HT-29 (cell line): ENCODE results near the gene SLC43A3. TPM values are rescaled to one million over a fixed set of nuclear protein-coding genes. Genes with fewer than 3 reads are reported as not detected.
"Not testable (repeated sequence)": the region's sequence is repeated elsewhere in the genome, so short reads cannot be mapped to it uniquely, and the experiment has no call there.

Experiments used
- DNase-seq: peaks from one replicate; pipeline ENCODE4 v3.0.0-alpha.2; 2015; ENCODE audit warnings: low spot score
- total RNA-seq: library from RNA; depleted of rRNA; stranded (reverse); fragments of >200 nt; shearing (Covaris generic); gene quantifications from 2 replicates; pipeline ENCODE4 v1.2.3, GENCODE V29; 2014

The SLC43A3 gene
- total RNA-seq, 1 experiment from 2014 or later = not detected

DNA sequence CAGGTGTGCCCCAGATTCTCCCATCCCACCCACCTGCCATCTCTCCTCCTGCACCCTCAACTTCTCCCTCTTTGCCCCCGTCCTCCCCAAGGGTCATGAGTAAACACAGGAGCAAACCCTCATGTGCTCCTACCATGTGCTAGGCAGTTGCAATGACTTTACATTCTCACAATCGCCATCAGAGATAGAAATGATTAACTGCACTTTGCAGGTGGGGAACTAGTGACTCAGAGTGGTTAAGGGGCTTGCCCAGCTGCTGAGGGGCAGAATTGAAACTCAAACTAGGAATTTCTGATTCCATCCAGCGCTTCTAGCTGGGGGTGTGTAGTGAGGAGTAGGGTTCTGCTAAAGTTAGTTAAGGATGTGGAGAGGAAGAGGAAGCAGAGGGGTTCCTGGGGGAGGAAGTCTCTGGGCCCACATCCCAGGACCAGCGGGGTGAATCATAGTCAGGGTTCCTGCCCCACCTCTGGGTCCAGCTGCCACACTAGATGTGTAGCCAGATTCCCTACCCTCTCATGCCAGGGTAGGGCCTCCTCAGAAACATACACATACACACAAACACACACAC, 20.5 kb downstream of the SLC43A3 start:
- no peak for DNase-seq

DNA sequence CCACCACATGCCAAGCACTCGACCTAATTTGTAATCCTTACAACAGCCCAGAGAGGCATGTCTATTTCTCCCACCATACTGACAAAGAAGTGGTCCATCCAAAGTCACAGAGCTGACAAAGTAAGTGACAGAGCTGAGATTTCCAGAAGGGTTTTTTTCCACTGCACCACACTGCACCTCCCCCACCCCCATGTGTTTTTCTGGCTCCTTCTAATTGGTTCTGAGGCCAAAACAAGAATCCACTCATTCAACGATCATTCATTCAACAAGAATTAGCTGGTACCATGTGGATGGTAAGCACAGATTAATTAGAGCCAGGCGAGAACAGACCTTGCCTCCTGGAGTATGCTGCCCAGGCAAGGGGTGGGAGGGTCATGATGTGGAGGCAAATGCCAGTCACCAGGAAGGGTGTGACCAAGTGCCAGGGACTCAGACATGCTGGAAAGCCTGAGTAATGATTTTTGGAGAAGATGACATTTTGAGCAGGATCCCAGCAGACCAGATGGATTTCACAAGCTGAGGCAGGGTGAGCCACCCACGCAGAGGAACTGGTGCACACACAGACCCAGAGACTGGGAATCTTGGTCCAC, 21.6 kb downstream of the SLC43A3 start:
- no peak for DNase-seq

DNA sequence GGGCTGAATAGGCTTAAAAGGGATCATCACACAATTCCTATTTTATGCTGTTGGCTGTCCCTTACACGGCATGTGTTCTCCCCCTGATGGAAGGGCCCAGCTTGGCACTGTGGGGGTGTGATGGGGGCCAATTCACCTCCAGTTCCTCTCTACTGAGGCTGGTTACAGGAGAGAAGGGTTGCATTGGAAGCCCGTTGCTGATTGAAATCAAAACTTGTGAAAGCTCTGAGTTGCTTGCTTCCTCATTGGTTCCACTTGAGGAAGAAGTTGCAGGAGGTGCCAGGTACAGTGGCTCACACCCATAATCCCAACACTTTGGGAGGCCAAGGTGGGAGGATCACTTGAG, 23.1 kb downstream of the SLC43A3 start:
- DNase-seq = no peak

DNA sequence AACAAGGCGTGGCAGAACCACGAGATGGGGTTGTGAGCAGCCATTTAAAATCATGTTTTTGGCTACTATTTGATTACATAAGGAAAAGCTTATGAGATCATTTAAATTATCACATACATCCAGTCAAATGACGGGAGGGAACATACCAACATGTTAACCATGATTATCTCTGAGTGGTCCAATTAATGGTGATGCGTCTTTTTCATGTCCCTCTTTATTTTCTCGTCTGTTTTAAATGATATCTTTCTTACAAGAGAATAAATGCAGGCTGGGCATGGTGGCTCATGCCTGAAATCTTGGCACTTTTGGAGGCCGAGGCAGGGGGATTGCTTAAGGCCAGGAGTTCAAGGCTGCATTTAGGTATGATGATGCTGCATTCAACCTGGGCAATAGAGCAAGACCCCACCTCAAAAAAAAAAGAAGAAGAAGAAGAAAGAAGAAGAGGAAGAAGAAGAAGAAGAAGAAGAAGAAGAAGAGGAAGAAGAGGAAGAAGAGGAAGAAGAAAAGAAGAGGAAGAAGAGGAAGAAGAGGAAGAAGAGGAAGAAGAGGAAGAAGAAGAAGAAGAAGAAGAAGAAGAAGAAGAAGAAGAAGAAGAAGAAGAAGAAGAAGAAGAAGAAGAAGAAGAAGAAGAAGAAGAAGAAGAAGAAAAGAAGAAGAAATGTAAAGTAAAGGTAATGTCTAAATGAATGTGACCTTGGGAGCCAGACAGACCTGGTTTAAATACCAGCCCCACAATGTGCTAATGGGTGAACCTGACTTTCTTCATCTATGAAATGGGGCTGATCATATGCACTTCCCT, 23.7 kb downstream of the SLC43A3 start:
- not testable (repeated sequence) for DNase-seq

DNA sequence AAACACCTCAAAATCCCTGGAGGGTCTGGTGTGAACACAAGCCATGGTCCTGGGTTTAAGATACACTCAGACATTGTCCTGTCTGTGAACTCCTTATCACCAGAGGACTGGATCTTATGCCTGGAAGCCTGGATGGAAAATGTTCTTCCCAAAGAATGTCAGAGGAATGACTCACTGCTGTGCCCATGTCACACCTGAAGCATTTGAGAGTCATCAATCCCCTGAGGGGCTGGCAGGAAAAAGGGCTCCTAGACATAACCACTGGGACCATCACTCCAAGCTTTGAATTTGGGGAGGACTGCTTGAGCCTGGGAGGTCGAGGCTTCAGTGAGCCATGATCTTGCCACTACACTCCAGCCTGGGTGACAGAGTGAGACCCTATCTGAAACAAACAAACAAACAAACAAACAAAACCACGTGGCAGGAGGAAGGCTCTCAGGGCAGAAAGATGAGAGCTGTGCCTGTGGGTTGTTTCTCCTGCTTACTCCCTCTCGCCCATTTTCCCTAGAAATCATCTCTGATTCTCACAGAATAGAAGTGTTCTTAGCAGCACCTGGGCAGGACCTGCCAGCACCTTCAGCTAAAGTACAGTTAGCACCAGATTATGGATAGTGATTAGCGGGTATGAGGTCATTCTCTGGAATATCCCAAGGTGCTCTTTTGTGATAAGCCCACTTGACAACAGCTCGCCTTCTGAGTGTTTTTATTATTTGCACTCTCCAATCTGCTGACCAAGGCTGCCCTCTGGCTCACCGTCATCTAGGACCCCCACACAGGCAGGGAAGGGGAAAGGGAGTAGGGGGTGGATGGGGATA, 24.5 kb downstream of the SLC43A3 start:
- no peak for DNase-seq

DNA sequence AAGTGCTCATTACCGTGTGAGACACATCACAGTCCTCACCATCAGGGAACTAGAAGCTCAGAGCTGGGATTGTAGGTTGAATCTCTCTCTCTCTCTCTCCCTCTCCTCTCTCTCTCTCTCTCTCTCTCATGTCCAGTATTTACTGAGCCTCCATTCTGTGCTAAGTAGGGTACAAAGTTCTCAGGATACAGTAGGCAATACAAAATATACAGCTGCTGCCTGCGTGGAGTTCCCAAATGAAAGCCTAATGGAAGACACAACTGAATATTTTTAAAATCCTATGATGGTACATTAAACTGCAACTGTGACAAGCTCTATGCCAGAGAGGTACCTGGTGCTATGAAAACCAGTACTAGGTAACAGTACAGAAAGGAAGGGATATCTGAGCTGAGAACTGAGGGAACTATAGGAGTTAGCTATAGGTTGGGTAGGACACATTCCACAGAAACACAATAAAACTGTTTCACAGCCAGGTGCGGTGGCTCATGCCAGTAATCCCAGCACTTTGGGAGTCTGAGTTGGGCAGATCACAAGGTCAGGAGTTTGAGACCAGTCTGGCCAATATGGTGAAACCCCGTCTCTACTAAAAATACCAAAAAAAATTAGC, 26.8 kb downstream of the SLC43A3 start:
- no peak for DNase-seq

DNA sequence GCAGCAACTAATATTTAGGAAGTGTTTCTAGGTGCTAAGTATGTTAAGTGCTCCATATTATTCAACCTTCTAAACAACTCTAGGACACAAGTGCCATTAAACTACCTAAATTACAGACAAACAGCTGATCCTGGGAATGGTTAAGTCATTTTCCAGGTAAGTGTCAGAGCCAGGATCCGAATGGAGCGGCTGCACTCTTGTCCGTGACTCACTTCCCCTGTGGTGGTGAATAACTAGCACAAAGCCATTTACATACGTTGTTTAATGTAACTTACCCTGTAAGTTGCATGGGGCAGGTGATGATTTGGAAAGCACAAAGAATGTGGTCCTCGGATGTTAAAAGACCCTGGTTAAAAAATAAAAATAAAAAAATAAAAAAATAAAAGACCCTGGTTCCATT, 27.7 kb downstream of the SLC43A3 start:
- DNase-seq = no peak

DNA sequence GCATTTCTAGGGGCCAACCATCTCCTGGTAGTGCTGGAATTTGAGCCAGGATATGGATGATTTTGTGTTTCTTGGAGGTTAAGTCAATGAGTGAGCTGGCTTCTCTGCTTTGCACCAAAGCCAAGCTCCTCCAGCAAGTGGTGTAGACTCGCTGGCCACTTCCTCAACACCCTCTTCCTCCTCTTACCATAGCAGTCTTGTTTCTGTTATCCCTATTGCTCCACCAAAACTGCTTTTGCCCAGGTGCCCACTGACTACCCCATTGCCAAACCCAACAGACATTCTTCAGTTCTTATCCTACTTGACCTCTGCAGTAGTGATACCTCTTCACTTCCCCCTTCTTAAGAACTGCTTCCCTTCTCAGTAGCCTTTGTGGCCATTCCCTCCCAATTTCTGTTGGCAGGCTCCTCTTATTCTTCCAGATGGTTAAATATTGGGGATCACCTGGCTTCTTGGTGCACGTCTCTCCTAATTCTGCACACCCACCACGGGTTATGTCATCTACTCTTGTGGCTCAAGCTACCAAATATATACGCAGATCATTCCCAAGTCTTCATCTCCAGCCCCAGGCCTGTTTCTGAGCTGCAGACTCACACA, 29.4 kb downstream of the SLC43A3 start:
- no peak for DNase-seq

DNA sequence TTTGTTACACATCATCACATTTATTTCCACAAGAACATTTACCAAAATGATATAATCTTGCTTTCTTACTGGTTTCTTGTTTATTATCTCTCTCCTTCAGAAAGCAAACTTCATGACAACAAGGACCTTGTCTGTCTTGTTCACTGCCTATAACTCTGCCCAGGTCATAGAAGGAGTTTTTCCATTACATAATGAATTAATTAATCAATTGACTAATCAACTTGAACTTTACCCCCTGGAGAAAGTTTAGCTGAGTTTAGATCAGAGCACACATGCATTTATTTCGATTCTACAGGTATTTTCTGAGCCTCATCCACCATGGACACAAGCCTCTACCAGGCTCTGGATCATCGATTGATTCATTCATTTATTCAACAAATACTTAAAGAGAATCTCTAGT, 30.2 kb downstream of the SLC43A3 start:
- DNase-seq = no peak

DNA sequence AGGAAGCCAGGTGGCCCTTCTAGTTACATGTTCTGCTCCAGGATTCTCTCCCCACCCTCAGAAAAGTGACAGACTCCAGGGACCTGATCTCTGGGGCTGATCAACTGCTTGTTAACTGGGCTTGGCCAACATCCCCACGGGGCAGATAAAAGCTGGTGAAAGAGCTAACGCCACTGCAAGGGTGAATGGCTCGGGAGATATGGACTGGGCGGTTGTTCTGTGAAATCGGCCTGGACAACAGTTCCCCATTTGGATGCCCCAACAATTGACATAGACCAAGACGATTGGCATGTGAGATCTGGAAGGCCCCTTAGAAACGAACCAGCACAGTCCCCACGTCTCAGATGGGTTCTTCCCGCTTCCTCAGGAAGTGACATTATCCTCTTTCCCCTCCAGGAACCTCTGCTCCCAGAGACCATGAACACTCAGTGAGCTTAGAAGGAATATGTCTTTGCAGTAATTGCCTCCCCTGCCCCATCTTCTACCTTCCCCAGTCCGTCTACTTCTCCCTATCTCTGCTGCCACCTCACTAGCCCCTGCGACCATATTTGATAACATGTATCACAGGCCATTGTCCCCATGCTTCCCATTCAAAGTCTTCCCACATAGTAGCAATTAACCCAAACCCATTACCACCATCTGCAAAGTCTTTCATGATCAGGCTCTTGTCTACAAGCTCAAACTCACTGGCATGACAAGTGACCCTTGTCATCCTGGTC, 30.9 kb downstream of the SLC43A3 start:
- no peak for DNase-seq

DNA sequence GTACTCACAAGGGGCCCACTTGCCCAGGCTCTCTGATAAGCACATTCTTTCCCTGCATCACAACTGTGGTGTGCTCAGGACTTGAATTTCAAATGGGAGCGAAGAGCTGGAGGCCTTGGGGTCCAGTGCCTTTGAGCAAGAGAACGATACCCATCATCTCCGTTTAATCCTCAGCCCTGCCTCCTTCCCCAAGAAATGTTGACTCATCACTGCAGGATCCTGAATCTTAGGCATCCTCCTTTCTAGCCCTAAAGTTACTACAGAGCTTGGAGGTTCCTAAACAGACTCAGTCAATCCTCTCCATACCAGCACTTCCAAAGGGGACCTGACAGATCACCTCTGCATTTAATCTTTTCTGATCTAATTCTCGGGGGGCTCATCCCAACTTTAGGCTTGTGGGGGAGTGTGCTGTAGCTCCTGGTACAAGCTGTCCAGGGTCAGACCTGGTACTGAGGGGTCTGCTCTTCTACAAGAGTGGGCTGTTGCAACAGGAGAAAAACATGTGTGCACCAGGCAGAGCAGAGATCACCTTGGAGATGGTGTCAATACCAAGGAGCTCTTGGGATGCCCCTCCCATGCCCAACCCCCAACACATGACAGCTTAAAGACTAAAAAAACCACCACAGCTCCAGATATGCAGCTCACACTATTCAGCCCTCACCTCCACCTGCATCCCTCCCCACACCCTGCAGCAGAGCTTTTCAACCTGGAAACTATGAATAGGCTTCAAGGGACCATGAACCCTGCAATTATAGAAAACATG, 32.5 kb downstream of the SLC43A3 start:
- DNase-seq = no peak

DNA sequence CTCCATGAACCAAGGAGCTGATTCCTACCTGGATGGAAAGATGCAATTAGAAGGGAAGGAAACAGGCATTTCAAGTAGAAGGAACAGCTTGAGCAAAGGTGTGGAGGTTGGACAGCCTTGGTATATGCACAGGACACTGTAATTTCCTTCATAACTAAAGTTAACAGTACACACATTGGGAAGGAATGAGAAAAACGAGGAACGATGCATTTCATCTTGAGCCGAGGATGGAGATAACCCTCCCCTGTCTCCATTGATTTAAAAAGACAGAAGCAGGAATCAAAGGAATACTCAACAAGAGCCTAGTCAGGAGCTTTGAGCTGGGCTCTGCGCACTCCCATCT, 34.2 kb downstream of the SLC43A3 start:
- no peak for DNase-seq

DNA sequence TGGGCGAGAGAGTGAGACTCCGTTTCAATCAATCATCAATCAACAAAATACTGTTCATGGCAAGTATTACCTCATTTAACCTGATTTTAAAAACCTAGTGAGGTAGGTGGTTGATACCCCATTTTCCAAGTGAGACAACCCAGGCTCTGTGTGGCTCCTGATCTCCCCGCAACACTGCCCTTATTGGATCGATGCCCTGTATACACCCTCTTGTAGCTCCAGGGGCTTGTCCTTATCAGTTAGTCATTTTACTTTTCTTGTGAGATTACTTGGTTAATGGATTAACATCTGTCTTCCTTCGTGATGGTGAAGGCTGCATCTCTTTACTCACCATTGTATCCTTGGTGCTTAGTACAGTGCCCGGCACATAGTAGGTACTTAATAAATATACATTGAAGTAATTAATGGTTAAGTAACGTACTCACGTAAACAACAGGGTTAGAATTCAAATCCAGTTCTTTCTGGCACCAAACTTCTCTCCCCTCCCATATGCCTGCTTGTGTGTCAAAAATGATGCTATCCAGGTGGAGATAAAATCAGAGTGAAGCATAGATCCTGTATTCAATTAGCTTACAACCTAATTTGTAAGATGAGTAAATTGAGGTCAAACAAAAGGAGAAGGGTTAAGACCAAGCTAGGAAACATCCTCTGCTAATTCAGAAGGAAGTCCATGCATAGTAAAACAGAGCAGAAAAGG, 34.7 kb downstream of the SLC43A3 start:
- DNase-seq = no peak

DNA sequence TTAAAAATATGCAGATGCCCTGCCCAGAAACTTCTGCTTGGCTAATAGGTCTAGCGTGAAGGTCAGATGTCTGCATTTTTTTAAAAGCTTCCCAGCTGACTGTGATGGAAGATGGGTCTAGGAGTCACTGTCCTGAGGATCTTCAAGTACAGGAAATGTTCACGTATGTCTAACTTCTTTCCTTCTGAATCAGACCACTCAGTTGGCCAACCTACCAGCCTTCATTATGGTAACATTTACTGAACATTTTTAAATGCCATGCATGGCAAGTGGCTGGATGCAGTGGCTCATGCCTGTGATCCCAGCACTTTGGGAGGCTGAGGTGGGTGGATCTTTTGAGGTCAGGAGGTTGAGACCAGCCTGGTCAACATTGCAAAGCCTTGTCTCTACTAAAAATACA, 35.4 kb downstream of the SLC43A3 start:
- no peak for DNase-seq

DNA sequence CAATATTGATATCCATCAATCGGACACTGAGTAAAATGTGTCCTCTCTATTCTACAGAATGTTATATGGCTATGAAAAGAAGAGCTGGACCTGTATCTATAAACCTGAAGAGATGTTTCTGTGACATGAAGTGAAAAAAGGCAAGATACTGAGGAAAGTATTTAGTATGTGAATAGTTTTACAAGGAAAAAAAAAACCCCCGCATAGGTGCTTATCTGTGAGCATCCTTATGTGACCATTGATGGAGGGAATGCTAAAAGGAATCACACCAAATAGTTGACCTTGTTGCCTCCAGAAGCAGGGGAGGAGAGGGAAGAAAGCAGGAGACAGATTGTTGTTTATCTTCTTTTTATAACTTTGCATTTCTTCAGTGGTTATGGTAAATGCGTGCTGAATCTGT, 35.8 kb downstream of the SLC43A3 start:
- no peak for DNase-seq

DNA sequence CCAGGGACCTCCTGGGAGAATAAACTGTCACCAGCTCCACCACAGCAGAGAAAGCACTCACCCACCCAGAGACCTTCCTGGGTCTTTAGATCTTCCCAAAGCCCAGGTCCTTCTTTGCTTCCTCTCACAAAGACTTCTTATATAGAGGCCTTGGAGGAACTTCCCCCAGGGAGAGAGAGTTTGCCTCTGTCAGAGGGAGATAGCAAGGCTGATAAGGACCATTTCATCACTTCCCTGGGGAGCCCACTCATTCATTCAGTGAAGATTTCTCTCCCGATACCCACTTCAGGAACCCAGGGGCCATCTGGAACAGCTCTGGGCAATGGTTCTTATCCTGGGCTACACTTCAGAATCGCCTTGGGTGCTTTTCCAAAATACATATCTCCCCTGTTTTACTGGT, 36.4 kb downstream of the SLC43A3 start, which contains the start of gene PRG2:
Gene PRG2, minus strand, starts transcription at position 116 of the 400 bp plus-strand sequence. CDS start 706 bp downstream, outside the sequence.
- no peak for DNase-seq

DNA sequence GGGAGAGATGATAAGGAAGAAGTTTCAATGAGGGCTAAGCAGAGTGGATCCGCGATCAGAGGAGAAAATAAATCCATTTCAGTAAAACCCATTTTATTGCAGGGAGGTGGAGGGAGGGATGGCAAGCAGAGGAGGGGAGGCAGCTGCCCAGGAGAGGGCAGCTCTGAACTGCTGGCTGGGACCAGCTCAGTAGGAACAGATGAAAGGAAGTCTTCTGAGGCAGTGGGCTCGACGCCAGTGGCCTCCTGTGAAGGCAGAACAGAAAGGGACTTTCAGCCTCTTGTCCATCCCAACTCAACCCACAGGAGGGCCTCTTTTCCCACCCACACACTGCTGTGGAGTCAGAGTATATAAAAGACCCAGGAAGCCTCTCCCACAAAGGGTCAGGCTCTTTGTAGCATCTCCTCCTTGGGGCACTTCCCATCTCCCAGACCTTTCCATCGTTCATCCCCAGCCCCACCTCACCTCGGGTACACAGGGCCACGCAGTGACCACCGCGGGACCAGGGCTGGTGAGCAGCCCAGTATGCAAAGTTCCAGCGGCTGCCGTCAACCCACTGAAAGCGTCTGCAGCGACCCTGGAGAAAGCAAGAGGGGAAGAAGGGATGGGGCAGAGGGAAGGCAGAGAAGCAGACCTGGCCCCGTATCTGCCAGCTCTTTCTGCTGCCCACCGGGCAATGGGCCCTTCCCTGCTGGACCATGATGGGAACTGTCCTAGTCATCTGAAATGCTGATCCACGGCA, 39.5 kb downstream of the SLC43A3 start:
- DNase-seq = no peak

DNA sequence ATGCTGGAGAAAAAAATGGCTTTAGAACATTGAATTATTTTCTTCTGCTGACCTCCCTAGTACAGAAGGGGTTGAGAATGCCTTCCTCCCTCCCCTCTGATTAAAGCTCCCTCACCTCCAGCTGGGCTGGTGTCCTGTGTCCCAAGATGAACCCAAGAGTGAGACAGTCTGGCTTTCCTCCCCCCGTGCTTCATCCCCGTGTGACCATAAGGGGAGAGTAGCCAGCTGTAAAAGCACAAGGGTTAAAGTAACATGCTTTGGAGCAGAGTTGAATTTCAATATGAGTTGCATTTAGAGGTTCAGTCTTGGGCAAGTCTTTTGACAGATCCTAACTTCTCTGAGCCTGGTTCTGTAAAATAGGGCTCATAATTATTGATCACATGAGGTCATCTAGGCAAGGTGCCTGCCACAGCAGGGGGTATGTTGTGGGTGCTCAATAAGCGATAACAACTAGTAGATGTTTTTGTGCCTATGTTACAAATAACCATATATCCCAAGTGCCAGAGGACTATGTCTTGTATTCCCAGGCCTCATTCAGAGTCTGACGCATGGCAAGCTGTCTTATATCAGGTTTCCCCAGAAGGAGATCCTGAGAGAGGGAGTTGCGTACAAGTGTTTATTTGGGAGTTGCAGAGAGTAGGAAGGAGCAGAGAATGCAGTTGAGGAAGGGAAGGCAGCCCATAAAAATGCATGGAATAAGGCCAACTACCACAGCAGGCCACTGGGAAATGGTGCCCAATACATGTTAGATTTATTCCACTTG, 40.6 kb downstream of the SLC43A3 start:
- DNase-seq = no peak
